HG03103 (cell line): ENCODE data around the gene GRWD1.

Experiments
- ATAC-seq: cut with Tn5 transposase; IDR thresholded peaks from one replicate; pipeline ENCODE4 v1.9.1; 2021; ENCODE audit warnings: low read depth; ENCODE audit not compliant: unreplicated experiment

Gene GRWD1

DNA sequence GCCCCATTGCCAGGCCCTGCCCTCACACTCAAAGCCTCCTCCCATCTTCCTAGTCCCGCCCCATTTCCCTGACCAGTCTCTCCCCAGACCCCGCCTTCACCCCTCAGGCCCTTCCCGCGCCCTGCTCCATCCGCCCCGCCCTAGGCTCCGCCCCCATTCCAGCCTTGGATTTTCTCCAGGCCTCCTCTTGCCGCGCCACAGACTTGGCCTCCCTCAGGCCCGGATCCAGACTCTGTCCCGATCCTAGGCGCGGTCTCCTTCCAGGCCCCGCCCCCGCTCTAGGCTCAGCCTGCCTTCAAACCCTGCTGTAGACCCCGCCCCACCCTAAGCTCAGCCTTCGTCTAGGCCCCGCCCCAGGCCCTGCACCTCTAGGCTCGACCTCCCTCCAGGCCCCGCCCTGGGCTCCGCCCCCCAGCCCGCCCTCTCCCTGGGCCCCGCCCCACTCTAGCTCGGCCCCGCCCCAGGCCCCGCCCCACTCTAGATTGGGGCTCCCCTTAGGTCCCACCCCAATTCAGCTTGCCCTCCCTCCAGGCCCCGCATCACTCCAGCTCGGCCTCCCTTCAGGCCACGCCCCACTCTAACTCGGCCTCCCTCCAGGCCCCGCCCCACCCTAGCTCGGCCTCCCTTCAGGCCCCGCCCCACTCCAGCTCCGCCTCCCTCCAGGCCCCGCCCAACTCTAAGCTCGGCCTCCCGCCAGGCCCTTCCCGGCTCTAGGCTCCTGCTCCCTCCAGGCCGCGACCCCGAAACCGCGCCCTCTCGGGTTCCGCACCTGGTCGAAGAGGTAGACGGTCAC, 47.3 kb downstream of the GRWD1 start:
- ATAC-seq = peak; percentile 52

DNA sequence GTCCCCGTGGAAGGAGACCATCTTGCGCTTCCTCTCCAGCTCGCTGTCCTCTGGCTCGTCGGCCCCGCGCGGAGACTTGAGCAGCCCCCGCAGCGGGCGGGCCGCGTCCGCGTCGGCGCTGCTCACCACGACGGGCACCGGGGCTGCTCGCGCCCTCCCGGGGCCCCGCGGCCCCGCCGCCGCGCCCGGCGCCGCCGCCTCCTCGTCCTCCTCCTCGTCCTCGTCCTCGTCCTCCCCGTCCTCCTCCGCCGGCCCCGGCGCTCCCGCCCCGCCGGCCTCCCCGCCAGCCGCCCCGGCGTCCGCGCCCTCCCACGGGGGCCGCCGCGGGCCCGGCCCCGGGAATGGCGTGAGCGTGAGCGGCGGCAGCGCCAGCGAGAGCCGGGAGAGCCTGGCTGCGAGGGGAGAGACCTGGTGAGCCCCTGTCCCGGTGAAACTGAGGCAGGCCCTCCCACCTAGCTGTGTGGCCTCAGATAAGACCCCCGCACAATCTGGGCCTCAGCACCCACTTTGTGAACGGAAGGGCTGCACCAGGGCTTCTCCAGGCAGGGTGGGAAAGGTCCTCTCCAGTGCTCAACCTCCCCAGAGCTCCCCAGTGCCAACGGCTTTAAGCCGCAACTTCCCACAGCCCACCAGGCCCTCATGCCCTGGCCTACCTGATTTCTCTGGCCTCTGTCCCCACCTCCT, 48.1 kb downstream of the GRWD1 start:
- ATAC-seq = no peak

DNA sequence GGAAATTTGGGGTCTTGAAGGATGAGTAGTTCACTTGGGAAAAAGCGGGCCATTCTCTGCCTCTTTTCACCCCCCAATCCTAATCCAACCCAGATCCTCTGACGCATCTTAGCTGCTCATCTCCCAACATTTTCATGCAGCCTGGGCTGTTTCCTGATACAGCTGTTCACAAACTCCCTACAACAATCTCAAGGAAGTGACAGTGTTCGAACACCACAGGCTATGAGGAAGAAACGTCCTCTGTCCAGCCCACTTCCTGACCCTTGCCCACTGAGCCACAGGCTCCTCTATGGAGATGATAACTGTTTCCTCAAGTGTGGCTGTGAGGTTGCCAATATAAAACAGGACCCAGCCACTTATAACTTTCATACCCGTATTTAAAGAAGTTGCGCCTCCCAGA, 49.6 kb downstream of the GRWD1 start:
- ATAC-seq = no peak

DNA sequence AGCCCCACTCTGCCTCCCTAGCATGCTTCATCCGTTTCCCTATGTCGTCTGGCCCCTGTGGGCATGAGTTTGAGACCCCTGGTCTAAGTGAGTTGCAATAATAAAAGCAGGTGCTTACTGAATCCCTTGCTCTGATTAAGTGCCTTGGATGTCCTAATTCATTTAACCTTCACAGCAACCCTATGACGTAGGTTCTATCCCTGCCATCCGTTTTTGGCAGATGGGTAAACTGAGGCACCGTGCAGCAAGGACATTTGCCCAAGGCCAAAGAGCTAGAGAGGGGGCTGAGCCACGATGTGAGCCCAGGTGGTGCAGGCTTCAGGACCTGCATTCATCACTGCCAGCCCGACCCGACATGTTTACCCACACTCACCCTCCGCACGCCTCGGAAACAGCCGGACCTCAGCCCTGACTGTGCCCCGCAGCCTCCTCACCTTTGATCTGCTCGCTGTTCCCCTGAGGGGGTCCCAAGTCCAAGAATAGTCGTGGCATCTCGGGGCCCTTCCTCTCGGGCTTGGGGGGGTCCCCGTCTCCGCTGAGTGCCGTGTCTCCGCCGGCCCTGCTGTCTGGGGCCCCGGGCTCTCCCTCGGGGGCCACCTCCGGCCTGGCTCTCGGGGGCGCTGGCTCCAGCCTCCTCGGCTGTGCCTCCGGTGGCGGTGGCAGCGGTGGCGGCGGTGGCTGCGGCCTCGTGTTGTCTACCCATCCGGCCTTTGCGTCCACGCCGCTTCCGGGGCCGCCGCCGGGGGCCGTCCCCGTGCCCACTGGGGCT, 51.4 kb downstream of the GRWD1 start:
- ATAC-seq = no peak

DNA sequence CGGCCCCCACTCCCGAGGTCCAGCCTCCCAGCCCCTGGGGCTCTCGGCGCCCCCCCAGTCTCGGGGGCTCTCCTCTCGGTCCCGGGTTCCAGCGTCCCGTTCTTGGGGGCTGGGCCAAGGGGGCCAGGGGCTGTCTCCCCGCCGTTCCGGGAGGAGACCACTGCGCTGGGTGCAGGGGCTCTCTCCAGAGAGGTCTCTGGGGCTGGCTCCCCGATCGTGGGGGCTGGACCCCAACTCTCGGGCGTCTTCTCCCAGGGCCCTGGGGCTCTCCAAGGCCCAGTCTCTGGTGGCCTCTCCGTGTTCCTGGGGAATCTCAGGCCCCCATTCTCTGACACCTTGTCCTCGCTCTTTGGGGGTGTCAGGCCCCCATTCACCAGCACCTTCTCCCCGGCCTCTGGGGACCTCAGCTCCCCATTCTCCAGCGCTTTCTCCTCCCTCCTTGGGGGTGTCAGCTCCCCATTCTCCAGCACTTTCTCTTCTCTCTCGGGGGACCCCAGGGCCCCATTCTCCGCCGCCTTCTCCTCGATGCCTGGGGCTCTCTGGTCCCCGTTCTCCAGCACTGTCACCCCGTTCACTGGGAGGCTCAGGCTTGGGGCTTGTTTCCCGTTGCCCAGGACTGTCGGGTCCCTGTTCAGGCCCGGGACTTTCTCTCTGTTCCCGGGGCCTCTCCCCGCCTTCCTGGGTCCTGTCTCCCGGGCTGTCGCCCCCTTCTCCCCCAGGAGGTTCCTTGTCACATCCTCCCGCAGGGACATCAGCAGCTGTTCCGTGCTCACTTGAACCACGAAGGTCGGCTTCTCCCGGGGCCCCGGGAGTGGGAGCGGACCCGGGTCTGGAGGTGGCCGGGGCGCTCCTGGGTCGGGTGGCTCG, 52.2 kb downstream of the GRWD1 start:
- no peak for ATAC-seq

DNA sequence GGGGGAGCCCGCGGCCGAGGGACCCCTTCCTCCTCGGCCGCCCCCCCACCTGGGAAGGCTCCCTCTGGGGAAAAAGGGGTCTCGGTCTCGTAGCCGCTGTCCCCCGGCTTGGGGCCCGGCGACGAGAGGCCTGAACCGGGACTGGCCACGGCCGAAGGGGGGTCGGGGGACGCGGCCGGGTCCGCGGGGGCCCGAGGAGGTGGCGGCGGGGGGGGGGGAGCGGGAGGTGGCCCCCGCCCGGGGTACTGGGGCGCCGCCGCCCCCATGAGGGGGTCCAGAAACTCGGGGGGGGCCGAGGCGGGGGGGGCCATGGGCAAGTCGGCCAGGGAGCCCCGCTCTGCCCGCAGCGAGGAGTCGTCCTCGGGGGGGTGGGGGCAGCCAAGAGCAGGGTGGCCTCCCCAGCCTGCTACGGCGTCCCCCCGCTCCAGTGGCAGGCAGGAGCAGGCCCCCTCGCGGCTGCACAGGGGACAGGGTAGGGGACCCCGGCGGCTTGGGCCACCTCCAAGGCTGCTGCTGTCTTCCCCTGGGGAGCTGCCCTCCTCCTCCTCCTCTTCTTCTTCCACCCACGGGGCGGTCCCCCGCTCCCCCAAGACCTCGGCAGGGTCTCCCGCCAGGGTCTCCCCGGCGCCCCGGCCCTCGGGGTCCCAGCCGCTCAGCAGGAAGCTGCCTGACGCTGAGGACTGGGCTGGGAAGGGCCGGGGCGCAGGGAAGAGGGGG, 53.0 kb downstream of the GRWD1 start:
- ATAC-seq = no peak

DNA sequence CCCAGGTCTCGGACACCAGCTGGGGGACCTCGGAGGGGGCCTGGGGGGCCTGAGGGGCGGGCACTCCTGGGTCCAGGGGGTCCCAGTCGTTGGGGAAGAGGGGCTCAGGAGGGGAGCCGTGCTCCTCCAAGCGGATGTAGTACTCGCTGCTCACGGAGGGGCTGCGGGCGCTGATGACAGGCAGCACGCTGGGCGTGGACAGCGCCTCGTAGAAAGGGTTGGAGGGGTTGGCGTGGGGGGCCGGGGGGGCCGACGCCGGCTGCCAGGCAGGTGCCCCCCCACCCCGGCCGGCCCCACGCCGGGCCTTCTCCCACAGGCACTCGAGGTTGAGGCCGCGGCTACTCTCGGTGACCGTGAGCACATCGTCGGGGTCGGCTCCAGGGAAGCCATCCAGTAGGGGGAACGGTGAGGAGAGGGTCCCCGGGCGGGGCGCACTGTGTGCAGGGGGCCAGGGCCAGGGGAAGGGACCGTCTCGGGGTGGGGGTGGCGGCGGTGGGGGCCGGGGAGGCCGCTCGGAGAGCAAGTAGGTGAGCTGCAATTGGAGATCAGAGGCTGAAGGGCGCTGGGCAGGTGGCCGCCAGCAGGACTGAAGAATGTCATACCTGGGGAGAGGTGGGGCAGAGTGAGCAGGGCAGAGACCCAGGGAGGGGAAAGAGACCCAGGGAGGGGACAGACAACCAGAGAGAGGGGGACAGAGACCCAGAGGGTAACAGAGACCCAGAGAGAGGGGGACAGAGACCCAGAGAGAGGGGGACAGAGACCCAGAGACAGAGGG, 53.7 kb downstream of the GRWD1 start:
- ATAC-seq = no peak

DNA sequence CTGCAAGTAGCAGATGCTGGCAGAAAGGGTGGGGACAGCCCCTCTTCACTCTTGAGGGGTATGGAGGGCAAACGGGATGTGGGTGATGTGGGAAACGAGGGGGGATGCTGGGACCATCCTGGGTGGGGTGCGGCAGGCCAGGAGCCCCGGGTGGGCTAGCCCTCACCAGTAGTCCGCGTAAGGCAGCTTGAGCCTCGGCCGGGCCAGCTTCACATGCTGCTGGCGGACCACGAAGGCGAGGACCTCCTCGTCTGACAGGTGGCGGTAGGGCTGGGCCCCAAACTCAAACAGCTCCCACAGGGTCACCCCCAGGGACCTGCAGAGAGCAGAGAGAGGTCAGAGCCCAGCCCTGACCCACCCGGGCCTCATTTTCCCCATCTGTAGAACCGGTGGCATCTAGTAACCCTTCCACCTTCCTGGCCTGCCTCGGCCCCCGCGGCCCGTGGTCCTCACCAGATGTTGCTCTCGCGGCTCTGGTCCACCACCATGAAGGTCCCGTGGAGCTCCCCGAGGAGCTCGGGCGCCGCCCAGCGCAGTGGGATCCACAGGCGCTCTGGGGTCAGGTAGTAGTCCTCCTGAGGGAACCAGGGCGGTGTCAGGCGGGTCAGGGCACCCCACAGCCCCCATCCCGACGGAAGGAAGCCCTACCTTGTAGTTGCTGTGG, 55.2 kb downstream of the GRWD1 start:
- ATAC-seq = no peak

DNA sequence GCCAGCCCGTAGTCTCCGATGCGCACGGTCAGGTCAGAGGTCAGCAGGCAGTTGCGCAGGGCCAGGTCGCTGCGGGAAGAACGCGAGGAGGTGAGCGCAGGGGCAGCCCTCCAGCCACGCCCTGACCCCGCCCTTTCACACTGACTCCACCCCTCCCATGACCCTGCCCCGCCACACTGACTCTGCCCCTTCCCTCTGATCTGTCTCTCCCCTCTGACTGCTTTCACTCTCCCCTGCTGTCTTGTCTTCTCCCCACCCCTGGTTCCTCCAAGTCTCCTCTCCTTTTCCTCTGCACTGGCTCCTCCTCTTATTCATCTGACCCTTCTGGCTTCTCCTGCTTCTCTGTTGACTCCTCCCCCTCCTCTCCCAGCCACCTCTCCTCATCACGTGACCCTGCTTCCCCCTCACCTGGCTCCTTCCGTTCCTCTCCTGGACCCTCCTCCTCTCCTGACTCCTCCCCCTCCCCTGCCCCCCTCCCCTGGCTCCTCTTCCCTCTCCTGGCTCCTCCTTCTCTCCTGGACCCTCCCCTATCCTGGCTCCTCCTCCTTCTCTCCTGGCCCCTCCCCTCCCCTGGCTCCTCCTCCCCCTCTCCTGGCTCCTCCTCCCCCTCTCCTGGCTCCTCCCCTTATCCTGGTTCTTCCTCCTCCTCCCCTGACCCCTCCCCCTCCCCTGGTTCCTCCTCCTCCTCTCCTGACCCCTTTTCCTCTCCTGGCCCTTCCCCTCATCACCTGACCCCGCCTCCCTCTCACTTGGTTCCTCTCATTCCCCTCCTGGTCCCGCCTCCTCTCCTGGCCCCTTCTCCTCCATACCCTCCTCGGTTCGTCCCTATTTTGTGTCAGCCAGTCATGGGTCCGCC, 55.9 kb downstream of the GRWD1 start:
- ATAC-seq = no peak

DNA sequence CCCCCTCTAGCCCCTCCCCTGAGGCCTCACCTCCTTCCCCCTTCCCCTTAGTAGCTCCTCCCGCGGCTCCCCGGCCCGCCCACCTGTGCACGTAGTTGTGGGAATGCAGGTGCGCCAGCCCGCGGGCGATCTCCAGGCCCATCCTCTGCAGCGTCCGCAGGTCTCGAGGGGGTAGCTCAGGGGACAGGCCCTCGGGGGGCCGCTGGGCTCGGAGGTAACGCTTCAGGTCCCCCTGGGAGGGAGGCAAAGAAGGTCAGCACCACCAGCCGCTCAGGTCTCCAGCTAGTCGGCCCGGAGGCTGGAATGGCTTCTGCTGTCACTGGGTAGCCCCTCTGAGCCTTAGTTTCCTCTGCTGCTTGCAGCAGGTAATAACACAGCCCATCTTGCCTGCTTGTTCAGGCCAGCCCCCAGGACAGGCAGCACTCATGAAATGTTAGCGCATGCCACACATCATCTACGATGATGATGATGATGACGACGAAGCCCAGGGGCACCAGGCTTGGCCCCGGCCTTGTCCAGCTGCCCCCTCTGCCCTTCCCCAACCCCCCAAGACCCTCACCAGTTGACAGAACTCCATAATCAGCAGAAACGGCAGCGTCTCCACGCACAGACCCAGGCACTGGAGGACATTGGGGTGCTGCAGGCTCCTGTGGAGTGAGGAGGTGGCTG, 56.7 kb downstream of the GRWD1 start:
- no peak for ATAC-seq

DNA sequence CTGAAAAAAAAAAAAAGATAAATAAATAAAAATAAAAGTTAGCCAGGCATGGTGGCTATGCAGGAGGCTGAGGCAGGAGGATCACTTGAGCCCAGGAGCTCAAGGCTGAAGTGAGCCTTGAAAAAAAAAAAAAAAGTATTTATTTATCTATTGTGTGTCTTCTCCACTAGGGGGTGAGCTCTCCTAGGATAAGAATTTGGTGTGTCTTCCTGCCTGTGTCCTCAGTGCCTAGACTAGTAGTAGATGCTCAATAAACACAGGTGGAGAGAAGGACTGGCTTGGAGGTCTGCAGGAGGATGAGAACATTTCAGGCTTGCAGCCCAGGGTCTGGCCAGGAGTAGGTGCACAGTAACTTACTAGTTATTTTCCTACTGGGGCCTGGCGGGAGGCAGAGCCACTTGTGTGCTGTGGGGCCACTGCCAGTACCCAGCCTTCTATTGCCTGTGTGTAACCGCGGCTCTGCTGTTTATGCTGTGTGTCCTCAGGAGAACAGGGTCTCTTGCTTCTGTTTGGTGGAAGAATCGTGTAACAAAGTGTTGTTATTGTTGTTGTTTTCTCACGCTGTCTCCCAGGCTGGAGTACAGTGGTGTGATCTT, 60.5 kb downstream of the GRWD1 start:
- ATAC-seq = no peak
